Large intestine (tissue), 3 donors: Measurements from ENCODE around the gene BOLA1. TPM values are rescaled to one million over a fixed set of nuclear protein-coding genes. Genes with fewer than 3 reads are reported as not detected.
"Not testable (repeated sequence)": the region's sequence is repeated elsewhere in the genome, so short reads cannot be mapped to it uniquely, and the experiment has no call there.

Experiments
- DNase-seq, 2 donors: peaks; one replicate each; pipeline versions ENCODE4 v3.0.0 to v3.0.0-alpha.2; 2013
- H3K27ac ChIP-seq: one replicate; pipeline ENCODE4 v1.5.1; 2013; ENCODE audit warnings: low read length
- H3K27me3 ChIP-seq: 2 replicates; pipeline ENCODE4 v1.6.1; 2013; ENCODE audit warnings: low read length; ENCODE audit not compliant: control insufficient read depth, insufficient read depth
- H3K36me3 ChIP-seq: 2 replicates; pipeline ENCODE4 v1.6.1; 2013; ENCODE audit warnings: low read length; ENCODE audit not compliant: control insufficient read depth, insufficient read depth
- H3K4me1 ChIP-seq: one replicate; pipeline ENCODE4 v1.6.1; 2013; ENCODE audit warnings: low read length; ENCODE audit not compliant: control insufficient read depth, insufficient read depth
- H3K4me3 ChIP-seq: one replicate; pipeline ENCODE4 v1.5.1; 2013; ENCODE audit warnings: low read length
- H3K9me3 ChIP-seq: one replicate; pipeline ENCODE4 v1.6.1; 2013; ENCODE audit warnings: mild to moderate bottlenecking, low read depth, low read length, moderate library complexity; ENCODE audit not compliant: control insufficient read depth
- WGBS: methylation state at CpG from one replicate; pipeline ENCODE4 v1.1.5; 2013; ENCODE audit warnings: low lambda C conversion rate; ENCODE audit not compliant: insufficient coverage; 5-methylcytosine and 5-hydroxymethylcytosine counted together
- polyA plus RNA-seq: library from polyadenylated mRNA; unstranded; fragments of 120-200 nt; gene quantifications from one replicate; pipeline ENCODE4 v1.2.1, GENCODE V29; 2013

BOLA1 gene
- polyA plus RNA-seq, 1 donor = 20.0 TPM

GRCh38 chr1:149866887-149867286, 32.5 kb upstream of the BOLA1 start:
- not testable (repeated sequence) for H3K4me1 ChIP-seq, H3K4me3 ChIP-seq, DNase-seq, H3K27ac ChIP-seq, H3K9me3 ChIP-seq, H3K36me3 ChIP-seq, H3K27me3 ChIP-seq
- no CpG with 5 or more reads among the region's 2 CpGs for WGBS

- not testable (repeated sequence) for DNase-seq, H3K27me3 ChIP-seq, H3K9me3 ChIP-seq, H3K36me3 ChIP-seq, H3K4me3 ChIP-seq, H3K4me1 ChIP-seq, H3K27ac ChIP-seq
- WGBS = no CpG with 5 or more reads among the region's 4 CpGs
Measured at GRCh38 chr1:149873060-149873459, 26.3 kb upstream of the BOLA1 start.

DNA sequence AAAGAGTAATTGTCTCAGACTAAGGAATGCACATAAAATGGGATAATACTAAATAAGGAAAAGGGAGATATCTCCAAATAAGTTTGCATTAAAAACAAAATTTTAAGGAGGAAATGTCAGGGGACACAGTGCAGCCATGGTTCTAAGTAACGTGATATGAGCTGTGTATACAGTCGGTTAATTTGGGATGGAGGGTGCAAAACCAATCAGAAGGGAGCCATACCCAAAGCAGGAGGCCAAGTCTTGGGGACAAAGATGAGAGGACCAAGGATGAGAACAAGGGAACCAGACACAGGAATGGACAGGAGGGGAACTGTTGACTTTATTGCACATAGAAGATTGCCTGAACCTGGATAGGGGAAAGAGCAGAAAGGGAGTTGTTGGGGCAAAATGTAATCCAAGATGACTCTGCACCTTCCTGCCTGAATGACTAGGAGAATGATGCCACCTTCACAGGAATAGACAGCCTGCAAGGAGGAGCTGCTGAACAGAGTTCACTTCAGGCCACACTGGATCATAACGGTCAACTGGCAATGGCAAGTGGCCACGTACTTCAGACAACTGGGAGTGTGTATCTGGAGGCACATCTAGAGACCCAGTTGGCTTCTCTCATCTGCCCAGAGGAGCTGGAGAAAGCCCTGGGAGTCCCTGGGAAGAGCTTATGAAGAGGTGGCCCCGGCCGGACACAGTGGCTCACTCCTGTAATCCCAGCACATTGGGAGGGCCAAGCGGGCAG, 22.0 kb upstream of the BOLA1 start:
- Histone ChIP-seq H3K4me1 (peaks cover 6% of the 10 kb centered on the region), H3K36me3 (no peaks in the 10 kb centered on the region), H3K27ac (no peak overlapping the region), H3K27me3 (no peaks in the 10 kb centered on the region), H3K4me3 (no peak overlapping the region), H3K9me3 (no peaks in the 10 kb centered on the region)
- DNase-seq = no peak
- no CpG with 5 or more reads among the region's 7 CpGs for WGBS

GRCh38 chr1:149879556-149879955, 19.8 kb upstream of the BOLA1 start:
- H3K4me1 ChIP-seq = peaks cover 8% of the 10 kb centered on the region
- no peak overlapping the region for H3K27ac ChIP-seq
- H3K27me3 ChIP-seq = no peaks in the 10 kb centered on the region
- no peaks in the 10 kb centered on the region for H3K9me3 ChIP-seq
- WGBS = no CpG with 5 or more reads among the region's 1 CpG
- no peak for DNase-seq
- no peaks in the 10 kb centered on the region for H3K36me3 ChIP-seq
- H3K4me3 ChIP-seq = no peak overlapping the region

DNA sequence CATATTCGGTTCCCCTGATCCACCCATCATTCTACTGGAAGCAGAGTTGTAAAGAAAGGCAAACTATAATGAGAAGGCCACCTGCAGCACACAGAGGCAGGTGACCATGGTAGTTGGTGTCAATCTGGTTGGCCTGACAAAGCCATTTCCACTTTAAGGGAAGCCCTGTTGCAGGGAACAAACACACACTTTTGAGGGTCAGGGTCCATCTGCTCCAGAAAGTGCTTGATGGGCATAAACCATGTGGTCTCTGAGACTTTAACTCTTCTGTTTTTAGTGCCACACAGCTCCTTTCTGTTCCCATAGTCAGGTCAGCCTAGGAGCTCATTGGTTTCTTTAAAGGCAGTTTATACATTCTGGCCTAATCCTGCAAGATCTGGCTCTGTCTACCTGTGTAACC, 17.5 kb upstream of the BOLA1 start:
- peak in 1 of 2 donors; percentile 60 for DNase-seq
- no CpG with 5 or more reads among the region's 1 CpG for WGBS

GRCh38 chr1:149883598-149884247, 15.6 kb upstream of the BOLA1 start:
- 67% methylated on average over 1 of the region's 3 CpGs for WGBS
- DNase-seq = no peak
- H3K4me3 ChIP-seq = no peak overlapping the region

More for the DNA sequence above, 17.5 kb upstream of the BOLA1 start:
- no peak overlapping the region for H3K27ac ChIP-seq
- H3K36me3 ChIP-seq = no peaks in the 10 kb centered on the region
- no peak overlapping the region for H3K4me3 ChIP-seq
- no peaks in the 10 kb centered on the region for H3K27me3 ChIP-seq
- H3K9me3 ChIP-seq = no peaks in the 10 kb centered on the region
- H3K4me1 ChIP-seq = peaks cover 12% of the 10 kb centered on the region

DNA sequence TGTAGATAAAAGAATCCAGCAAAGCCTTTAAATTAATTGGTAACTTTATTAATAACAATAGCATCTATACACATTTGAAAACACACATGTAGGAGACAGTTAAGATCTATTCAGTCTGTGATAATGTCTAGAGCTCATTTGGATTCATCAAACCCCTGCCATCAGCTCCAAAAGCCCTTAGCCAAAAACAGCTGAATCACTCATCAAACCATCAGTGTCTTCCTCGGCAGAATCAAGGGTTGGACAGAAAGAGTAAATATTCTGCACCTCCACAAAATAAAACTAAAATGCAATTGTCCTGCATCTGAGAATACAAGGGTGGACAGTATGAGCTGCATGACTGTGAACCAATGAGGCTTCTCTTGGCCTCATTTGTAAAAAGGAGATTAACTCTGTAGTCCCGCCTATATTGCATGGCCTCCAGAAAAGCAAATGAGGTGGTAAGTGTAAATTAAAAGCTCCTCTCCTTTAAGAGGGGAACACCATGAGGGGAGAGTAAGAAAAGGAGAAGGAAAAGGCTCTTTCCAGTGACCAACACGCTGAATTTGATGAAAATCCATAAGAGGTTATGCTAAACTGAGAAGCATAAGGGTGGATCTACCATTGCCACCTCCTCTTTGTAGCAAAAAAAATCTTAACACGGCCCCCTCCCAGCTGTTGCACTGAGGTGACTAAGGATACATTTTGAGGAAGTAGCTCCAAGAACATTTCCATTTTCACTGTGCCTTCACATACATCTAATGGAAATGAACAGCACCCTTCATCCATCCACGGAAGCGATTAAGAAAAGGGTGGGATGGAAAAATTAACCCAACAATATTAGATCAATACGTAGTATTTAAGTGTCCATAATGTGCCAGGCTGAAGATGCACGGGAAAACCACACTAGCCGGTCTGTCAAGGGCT, 14.7 kb upstream of the BOLA1 start:
- Histone ChIP-seq H3K27ac (peak overlapping the region; percentile 95), H3K4me1 (peaks cover 17% of the 10 kb centered on the region), H3K9me3 (no peaks in the 10 kb centered on the region), H3K36me3 (no peaks in the 10 kb centered on the region), H3K4me3 (peak overlapping the region; percentile 65), H3K27me3 (no peaks in the 10 kb centered on the region)
- DNase-seq = peak in 1 of 2 donors; percentile 50
- WGBS = no CpG with 5 or more reads among the region's 9 CpGs

More at GRCh38 chr1:149883598-149884247, 15.6 kb upstream of the BOLA1 start:
- Histone ChIP-seq H3K27me3 (no peaks in the 10 kb centered on the region), H3K4me1 (peaks cover 13% of the 10 kb centered on the region), H3K36me3 (no peaks in the 10 kb centered on the region), H3K9me3 (no peaks in the 10 kb centered on the region), H3K27ac (no peak overlapping the region)

DNA sequence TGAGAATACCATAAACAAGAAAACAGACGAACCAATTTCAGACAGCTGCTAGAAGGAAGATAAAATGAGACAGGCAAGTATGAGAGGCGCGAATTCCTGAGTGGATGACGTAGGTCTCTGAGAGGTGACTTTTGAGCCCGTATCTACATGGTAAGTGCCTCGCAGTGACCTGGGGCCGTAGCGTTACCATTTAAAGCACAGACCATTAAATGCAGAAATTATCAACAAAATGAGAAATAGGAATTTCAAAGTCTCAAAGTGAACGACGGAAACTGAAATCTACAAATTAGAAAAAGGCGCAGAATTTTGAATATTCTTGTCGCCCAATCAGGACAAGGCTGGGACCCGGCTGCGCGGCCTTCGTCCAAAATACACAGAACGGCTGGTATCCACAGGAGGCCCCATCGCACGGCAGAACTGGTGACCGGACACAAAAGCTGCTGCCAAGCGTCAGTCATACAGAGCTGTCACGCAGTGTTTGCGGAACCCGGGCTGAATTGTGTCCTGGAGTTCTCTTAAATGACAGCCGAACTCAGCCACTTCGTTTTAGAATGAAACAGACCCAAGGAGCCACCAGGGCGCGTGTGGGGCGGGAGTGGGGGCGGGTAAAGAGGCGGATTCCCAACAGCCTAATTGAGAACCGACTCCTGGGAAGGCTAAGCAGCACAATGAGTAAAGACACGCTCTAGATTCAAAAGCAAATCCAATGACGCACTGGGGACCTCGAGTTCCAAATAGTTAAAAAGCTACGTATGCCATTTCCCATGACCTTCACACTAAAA, 13.8 kb upstream of the BOLA1 start:
- Histone ChIP-seq H3K27ac (peak overlapping the region; percentile 95), H3K4me1 (peaks cover 17% of the 10 kb centered on the region), H3K27me3 (no peaks in the 10 kb centered on the region), H3K9me3 (no peaks in the 10 kb centered on the region), H3K4me3 (peak overlapping the region; percentile 65), H3K36me3 (no peaks in the 10 kb centered on the region)
- 0% methylated on average over 2 of the region's 36 CpGs for WGBS
- DNase-seq = peak; percentile 76 to 86

DNA sequence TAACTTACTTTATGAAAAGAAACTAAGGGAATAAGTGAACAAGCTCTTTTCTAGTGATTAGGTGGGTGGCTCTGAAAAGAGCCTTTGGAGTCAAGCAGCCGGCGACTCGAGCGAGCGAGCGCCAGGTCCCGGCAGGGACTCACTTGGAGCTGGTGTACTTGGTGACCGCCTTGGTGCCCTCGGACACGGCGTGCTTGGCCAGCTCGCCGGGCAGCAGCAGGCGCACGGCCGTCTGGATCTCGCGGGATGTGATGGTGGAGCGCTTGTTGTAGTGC, 13.3 kb upstream of the BOLA1 start:
- H3K9me3 ChIP-seq, DNase-seq, H3K27me3 ChIP-seq, H3K36me3 ChIP-seq: not testable (repeated sequence)
- peak overlapping the region; percentile 65 for H3K4me3 ChIP-seq
- H3K27ac ChIP-seq = peak overlapping the region; percentile 95
- H3K4me1 ChIP-seq = peaks cover 17% of the 10 kb centered on the region
- no CpG with 5 or more reads among the region's 19 CpGs for WGBS
